Endothelial cell of umbilical vein (primary cell): Measurements from ENCODE around the gene SLC38A10. TPM values are rescaled to one million over a fixed set of nuclear protein-coding genes. Genes with fewer than 3 reads are reported as not detected.

Experiments used
- BruUV-seq: library from RNA; stranded (reverse); fragments of 400-500 nt; replicated peaks from 2 replicates; lab custom pipeline; 2021; lab: Mats Ljungman, UMichigan
- CTCF ChIA-PET: fragments of 300-600, 350-600 bp; sonication (Branson Sonifier 250); formaldehyde crosslinking; loops from one replicate; lab custom pipeline; 2021; ENCODE audit warnings: antibody characterized with exemption, inconsistent platforms; lab: Charles Lee
- POLR2A ChIA-PET: fragments of 300-600, 350-600 bp; sonication (Branson Sonifier 250); formaldehyde crosslinking; loops from one replicate; lab custom pipeline; 2021; ENCODE audit warnings: antibody characterized with exemption, inconsistent platforms; lab: Charles Lee
- DNase-seq: peaks from one replicate; pipeline ENCODE4 v3.0.0-alpha.2; 2011; ENCODE audit warnings: low read depth, low spot score
- FAIRE-seq: peaks from 2 replicates; lab custom pipeline; 2011; peaks lifted over from hg19 to GRCh38; lab: Jason Lieb, UNC
- H2AFZ ChIP-seq: 2 replicates; pipeline ENCODE4 v1.6.0; 2012; ENCODE audit warnings: low read depth, low read length, control low read depth, inconsistent platforms
- H3K27ac ChIP-seq: 2 replicates; pipeline ENCODE4 v1.5.1; 2011; ENCODE audit warnings: low read depth, mild to moderate bottlenecking, control low read depth, low read length, moderate library complexity; ENCODE audit not compliant: insufficient read depth
- H3K27me3 ChIP-seq, 2 experiments: 2 replicates each; pipeline versions ENCODE4 v1.6.0 to v1.6.1; 2011; ENCODE audit warnings: low read length in 2 of 2, mixed read lengths in 1 of 2; ENCODE audit not compliant: control insufficient read depth in 2 of 2, insufficient read depth in 2 of 2
- H3K36me3 ChIP-seq, 2 experiments: 2 replicates in 1 of 2; 3 replicates in 1 of 2; pipeline ENCODE4 v1.5.1; 2011; ENCODE audit warnings: low read length in 2 of 2, mild to moderate bottlenecking in 1 of 2, moderate library complexity in 1 of 2; ENCODE audit not compliant: control insufficient read depth in 2 of 2, insufficient read depth in 2 of 2; ENCODE audit errors: extremely low read depth in 1 of 2
- H3K4me1 ChIP-seq: 3 replicates; pipeline ENCODE4 v1.5.1; 2011; ENCODE audit warnings: mild to moderate bottlenecking, low read length; ENCODE audit not compliant: control insufficient read depth, insufficient read depth; ENCODE audit errors: extremely low read depth
- H3K4me2 ChIP-seq: 2 replicates; pipeline ENCODE4 v1.6.1; 2011; ENCODE audit warnings: low read length, control low read depth, mixed read lengths; ENCODE audit not compliant: insufficient read depth
- H3K4me3 ChIP-seq, 3 experiments: fragments of 200-600 bp in 1 of 3; sonication (generic), shearing (Covaris generic) in 1 of 3; replicated peaks in 1 of 3; 2 replicates each; pipeline ENCODE4 v1.5.1; 2011 to 2016; ENCODE audit warnings: control low read depth in 3 of 3, low read length in 3 of 3, mild to moderate bottlenecking in 2 of 3, inconsistent platforms in 1 of 3, low read depth in 1 of 3, moderate library complexity in 1 of 3; ENCODE audit not compliant: insufficient read depth in 1 of 3
- H3K79me2 ChIP-seq: 2 replicates; pipeline ENCODE4 v1.6.0; 2012; ENCODE audit warnings: low read length, inconsistent platforms; ENCODE audit not compliant: control insufficient read depth, insufficient read depth
- H3K9ac ChIP-seq: replicated peaks from 2 replicates; pipeline ENCODE3; 2011; ENCODE audit warnings: low read length, control low read depth; ENCODE audit not compliant: insufficient read depth; ENCODE audit errors: extremely low read depth
- H3K9me1 ChIP-seq: replicated peaks from 3 replicates; pipeline ENCODE4 v1.6.0; 2011; ENCODE audit warnings: mild to moderate bottlenecking, low read length; ENCODE audit not compliant: control insufficient read depth, insufficient read depth; ENCODE audit errors: extremely low read depth
- H3K9me3 ChIP-seq: replicated peaks from 2 replicates; pipeline ENCODE4 v1.5.1; 2012; ENCODE audit warnings: low read length, inconsistent platforms; ENCODE audit not compliant: control insufficient read depth, insufficient read depth
- H4K20me1 ChIP-seq: replicated peaks from 2 replicates; pipeline ENCODE3; 2011; ENCODE audit warnings: mild to moderate bottlenecking, low read length; ENCODE audit not compliant: control insufficient read depth, insufficient read depth; ENCODE audit errors: extremely low read depth
- EZH2 ChIP-seq: IDR thresholded peaks from 2 replicates; pipeline ENCODE4 v1.6.1; 2012; ENCODE audit warnings: borderline replicate concordance, low read depth, mild to moderate bottlenecking, moderate library complexity, low read length, inconsistent platforms; ENCODE audit not compliant: severe bottlenecking
- FOS ChIP-seq: IDR thresholded peaks from 2 replicates; pipeline ENCODE4 v1.6.1; 2011; ENCODE audit warnings: mild to moderate bottlenecking, low read length, moderate library complexity, borderline replicate concordance; ENCODE audit not compliant: insufficient read depth
- GATA2 ChIP-seq: IDR thresholded peaks from 2 replicates; pipeline ENCODE4 v1.7.0; 2011; ENCODE audit warnings: low read depth, mild to moderate bottlenecking, moderate library complexity, mixed read lengths, low read length; ENCODE audit not compliant: insufficient read length, insufficient read depth
- JUN ChIP-seq: IDR thresholded peaks from 2 replicates; pipeline ENCODE4 v1.6.1; 2011; ENCODE audit warnings: borderline replicate concordance, low read depth; ENCODE audit not compliant: insufficient read length, insufficient read depth
- MYC ChIP-seq: IDR thresholded peaks from one replicate; pipeline ENCODE4 v1.6.1; 2011; ENCODE audit warnings: mild to moderate bottlenecking, low read depth, low read length
- POLR2A ChIP-seq: IDR thresholded peaks from 2 replicates; pipeline ENCODE4 v1.6.1; 2012; ENCODE audit warnings: low read depth, mild to moderate bottlenecking, control low read depth, low read length
- POLR2AphosphoS5 ChIP-seq: IDR thresholded peaks from 2 replicates; pipeline ENCODE4 v1.6.1; 2012; ENCODE audit warnings: low read depth, mild to moderate bottlenecking, control low read depth, low read length, moderate library complexity; ENCODE audit not compliant: insufficient read depth
- dilution Hi-C: fragments of 300-500 bp; cut with MboI; formaldehyde crosslinking; loops from one replicate; pipeline ENCODE4 v1.15.0; 2019; ENCODE audit warnings: low sequenced_read_pairs; ENCODE audit not compliant: extremely low pct_ligation_motif_present
- intact Hi-C: fragments of 100-400 bp; cut with micrococcal nuclease; formaldehyde crosslinking; loops from one replicate; pipeline ENCODE4 v1.10.0; 2022
- polyA plus RNA-seq, 4 experiments: library from polyadenylated mRNA; depleted of rRNA in 3 of 4; stranded (reverse) in 3 of 4; unstranded in 1 of 4; fragments of >200 nt; gene quantifications; 2 replicates each; pipeline versions ENCODE4 v1.2.1 to v1.2.3, GENCODE V29; 2011 to 2012; ENCODE audit warnings: missing spikeins in 1 of 4
- total RNA-seq: library from RNA; stranded (reverse); gene quantifications from 2 replicates; pipeline ENCODE4 v1.2.3, GENCODE V29; 2021
- TF ChIP-seq, protein P1 (sequence below), 2 donors: IDR thresholded peaks; 1 replicate in 1 of 2; 2 replicates in 1 of 2; pipeline ENCODE4 v1.5.1; 2011; ENCODE audit warnings: low read length in 2 of 2, mild to moderate bottlenecking in 2 of 2, moderate library complexity in 2 of 2, control low read depth in 1 of 2, inconsistent platforms in 1 of 2, low read depth in 1 of 2; ENCODE audit not compliant: insufficient read depth in 1 of 2; ENCODE audit errors: extremely low read depth in 1 of 2
- TF ChIP-seq, protein P2 (sequence below): IDR thresholded peaks from 2 replicates; pipeline ENCODE4 v1.6.1; 2011; ENCODE audit not compliant: insufficient read depth, insufficient read length

The SLC38A10 gene
- total and polyA plus RNA-seq, 2 donors (not counting 3 experiments of a cell fraction or from before 2014, with no cell fraction given), result 72.7 to 113 TPM

DNA sequence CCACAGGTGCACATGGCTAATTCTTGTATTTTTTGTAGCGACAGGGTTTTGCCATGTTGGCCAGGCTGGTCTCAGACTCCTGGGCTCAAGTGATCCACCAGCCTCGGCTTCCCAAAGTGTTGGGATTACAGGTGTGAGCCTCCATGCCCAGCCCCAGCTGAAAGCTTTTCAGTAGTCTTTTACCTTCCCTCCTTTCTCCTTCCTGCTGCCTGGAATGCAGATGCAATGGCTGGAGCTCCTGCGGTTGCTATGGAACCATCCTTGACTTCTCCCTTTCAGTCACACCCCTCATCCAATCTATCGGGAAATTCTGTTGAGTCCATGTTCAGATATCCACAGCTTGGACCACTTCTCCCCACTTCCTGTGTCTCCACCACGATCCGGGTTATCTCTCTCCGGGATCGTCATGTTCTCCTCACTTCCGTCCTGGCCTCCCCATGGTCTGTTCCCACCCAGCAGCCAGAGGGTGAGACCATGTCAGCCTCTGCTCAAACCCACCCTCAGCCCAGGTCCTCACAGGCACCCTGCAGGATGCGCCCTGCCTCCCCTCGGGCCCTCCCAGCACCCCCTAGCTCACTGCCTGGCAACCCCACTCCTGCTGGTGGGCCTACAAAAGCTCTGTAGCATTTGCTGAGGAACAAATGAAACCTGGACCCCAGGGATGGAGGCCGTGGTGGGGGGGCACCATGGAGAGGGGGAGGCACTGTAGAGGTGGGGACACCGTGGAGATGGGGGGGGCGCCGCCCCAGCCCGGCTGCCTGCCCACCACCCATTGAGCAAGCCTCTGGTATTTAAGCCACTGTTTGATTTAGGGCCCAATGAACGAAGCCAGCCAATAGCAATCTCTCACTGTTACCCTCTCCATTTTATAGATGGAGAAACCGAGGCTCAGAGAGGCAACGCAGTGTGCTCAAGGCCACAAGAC is 12.8 kb upstream of the SLC38A10 start:
- Histone ChIP-seq H3K27ac (no peak overlapping the region), H3K4me2 (no peak overlapping the region), H3K9ac (no peak overlapping the region), H3K27me3 (no peaks in the 10 kb centered on the region), H2AFZ (no peak overlapping the region), H3K36me3 (no peaks in the 10 kb centered on the region), H3K79me2 (no peaks in the 10 kb centered on the region), H3K9me1 (no peaks in the 10 kb centered on the region), H3K9me3 (no peaks in the 10 kb centered on the region), H4K20me1 (no peaks in the 10 kb centered on the region), H3K4me1 (peaks cover 2% of the 10 kb centered on the region), H3K4me3 (no peak overlapping the region)
- BruUV-seq, result no TSS peak
- POLR2A ChIA-PET, result interaction anchor here (0.9 kb wide), 1 partner anchor 46 kb away, joined by 7 read pairs; no protein-coding TSS in a partner anchor
- CTCF ChIA-PET, result interaction anchor here (0.8 to 2.1 kb wide), 2 partner anchors 9 to 177 kb away, joined by 5 to 7 read pairs; no protein-coding TSS in a partner anchor
- no peak for DNase-seq
- intact Hi-C loops, result no loop called here
- TF ChIP-seq MYC, result no peak
- no peak for TF ChIP-seq FOS
- dilution Hi-C loops, result no loop called here
- no peak for FAIRE-seq

- H3K4me1 ChIP-seq, result peaks cover 2% of the 10 kb centered on the region
- CTCF ChIA-PET, result interaction anchor here (2.1 kb wide), 1 partner anchor 8 kb away, joined by 7 read pairs; no protein-coding TSS in a partner anchor
Measured at GRCh38 chr17:81306898-81307510, 11.9 kb upstream of the SLC38A10 start.

More at GRCh38 chr17:81306898-81307510, 11.9 kb upstream of the SLC38A10 start:
- H3K9me3 ChIP-seq, result no peaks in the 10 kb centered on the region
- H4K20me1 ChIP-seq, result no peaks in the 10 kb centered on the region
- no TSS peak for BruUV-seq
- H3K4me3 ChIP-seq, result no peak overlapping the region
- TF ChIP-seq GATA2 (no peak), EZH2 (no peak), FOS (no peak), POLR2A (no peak), JUN (no peak), MYC (no peak), POLR2AphosphoS5 (no peak)
- TF ChIP-seq, protein P1, sequence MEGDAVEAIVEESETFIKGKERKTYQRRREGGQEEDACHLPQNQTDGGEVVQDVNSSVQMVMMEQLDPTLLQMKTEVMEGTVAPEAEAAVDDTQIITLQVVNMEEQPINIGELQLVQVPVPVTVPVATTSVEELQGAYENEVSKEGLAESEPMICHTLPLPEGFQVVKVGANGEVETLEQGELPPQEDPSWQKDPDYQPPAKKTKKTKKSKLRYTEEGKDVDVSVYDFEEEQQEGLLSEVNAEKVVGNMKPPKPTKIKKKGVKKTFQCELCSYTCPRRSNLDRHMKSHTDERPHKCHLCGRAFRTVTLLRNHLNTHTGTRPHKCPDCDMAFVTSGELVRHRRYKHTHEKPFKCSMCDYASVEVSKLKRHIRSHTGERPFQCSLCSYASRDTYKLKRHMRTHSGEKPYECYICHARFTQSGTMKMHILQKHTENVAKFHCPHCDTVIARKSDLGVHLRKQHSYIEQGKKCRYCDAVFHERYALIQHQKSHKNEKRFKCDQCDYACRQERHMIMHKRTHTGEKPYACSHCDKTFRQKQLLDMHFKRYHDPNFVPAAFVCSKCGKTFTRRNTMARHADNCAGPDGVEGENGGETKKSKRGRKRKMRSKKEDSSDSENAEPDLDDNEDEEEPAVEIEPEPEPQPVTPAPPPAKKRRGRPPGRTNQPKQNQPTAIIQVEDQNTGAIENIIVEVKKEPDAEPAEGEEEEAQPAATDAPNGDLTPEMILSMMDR (IDR thresholded peaks at IDR 0.05; ENCODE audit: extremely low read depth in 1 of 2, insufficient read depth in 1 of 2, low read depth in 1 of 2, low read length in 2 of 2), result no peak
- TF ChIP-seq, protein P2, sequence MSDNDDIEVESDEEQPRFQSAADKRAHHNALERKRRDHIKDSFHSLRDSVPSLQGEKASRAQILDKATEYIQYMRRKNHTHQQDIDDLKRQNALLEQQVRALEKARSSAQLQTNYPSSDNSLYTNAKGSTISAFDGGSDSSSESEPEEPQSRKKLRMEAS, result no peak
- no peak overlapping the region for H3K9ac ChIP-seq
- dilution Hi-C loops (no loop called here), intact Hi-C loops (no loop called here)
- no peaks in the 10 kb centered on the region for H3K36me3 ChIP-seq
- no peaks in the 10 kb centered on the region for H3K79me2 ChIP-seq
- FAIRE-seq (no peak), DNase-seq (no peak)
- H3K9me1 ChIP-seq, result no peaks in the 10 kb centered on the region
- no peaks in the 10 kb centered on the region for H3K27me3 ChIP-seq
- POLR2A ChIA-PET, result no interaction called here
- no peak overlapping the region for H3K4me2 ChIP-seq
- H2AFZ ChIP-seq, result no peak overlapping the region
- no peak overlapping the region for H3K27ac ChIP-seq
